A204.1 (cell line): ENCODE measurements around the gene SPNS2.
"Not testable (repeated sequence)": the region's sequence is repeated elsewhere in the genome, so short reads cannot be mapped to it uniquely, and the experiment has no call there.

Experiments
- FAIRE-seq: peaks from 2 replicates; lab custom pipeline; 2012; peaks lifted over from hg19 to GRCh38; lab: Jason Lieb, UNC

The SPNS2 gene

GRCh38 chr17:4573669-4574068, 75.0 kb downstream of the SPNS2 start:
- no peak for FAIRE-seq

GRCh38 chr17:4574448-4575045, 75.9 kb downstream of the SPNS2 start:
- no peak for FAIRE-seq

- no peak for FAIRE-seq
These were observed 77.5 kb downstream of the SPNS2 start for GRCh38 chr17:4576161-4576558.

GRCh38 chr17:4576729-4577322, 78.1 kb downstream of the SPNS2 start:
- no peak for FAIRE-seq

GRCh38 chr17:4577386-4577993, 78.8 kb downstream of the SPNS2 start:
- no peak for FAIRE-seq

- FAIRE-seq = not testable (repeated sequence)
These were observed 79.7 kb downstream of the SPNS2 start for GRCh38 chr17:4578349-4578748.

GRCh38 chr17:4579678-4580077, 81.0 kb downstream of the SPNS2 start:
- no peak for FAIRE-seq

- FAIRE-seq = no peak
These were observed 81.6 kb downstream of the SPNS2 start for GRCh38 chr17:4580291-4580690.

- FAIRE-seq = no peak
These were observed 83.4 kb downstream of the SPNS2 start for GRCh38 chr17:4582101-4582501.

GRCh38 chr17:4582691-4583090, 84.0 kb downstream of the SPNS2 start:
- no peak for FAIRE-seq

- no peak for FAIRE-seq
These were observed 84.5 kb downstream of the SPNS2 start for GRCh38 chr17:4583206-4583605.

- no peak for FAIRE-seq
These were observed 85.1 kb downstream of the SPNS2 start for GRCh38 chr17:4583782-4584100.

GRCh38 chr17:4584101-4584916, 85.6 kb downstream of the SPNS2 start, which contains the start of gene SMTNL2:
TSS of gene SMTNL2 (plus strand) at chr17:4584529. CDS start at chr17:4584606, 77 bp downstream.
- FAIRE-seq = no peak

- no peak for FAIRE-seq
These were observed 86.4 kb downstream of the SPNS2 start for GRCh38 chr17:4584917-4585637.

GRCh38 chr17:4585638-4585994, 86.9 kb downstream of the SPNS2 start:
- FAIRE-seq = no peak

- FAIRE-seq = no peak
These were observed 87.4 kb downstream of the SPNS2 start for GRCh38 chr17:4586043-4586442.

GRCh38 chr17:4587195-4587594, 88.5 kb downstream of the SPNS2 start:
- no peak for FAIRE-seq

- FAIRE-seq = no peak
These were observed 89.1 kb downstream of the SPNS2 start for GRCh38 chr17:4587803-4588202.

GRCh38 chr17:4588391-4588790, 89.7 kb downstream of the SPNS2 start:
- no peak for FAIRE-seq
